Ascending aorta (tissue), 2 donors: Measurements from ENCODE around the gene PLIN3. TPM values are rescaled to one million over a fixed set of nuclear protein-coding genes. Genes with fewer than 3 reads are reported as not detected.
"Not testable (repeated sequence)": the region's sequence is repeated elsewhere in the genome, so short reads cannot be mapped to it uniquely, and the experiment has no call there.

Source experiments
- DNase-seq, 2 donors: peaks; one replicate each; pipeline ENCODE4 v3.0.0-alpha.2; 2019; ENCODE audit warnings: low spot score in 2 of 2
- H3K27ac ChIP-seq, 2 donors: fragments of 200-600 bp; sonication (generic); one replicate each; pipeline ENCODE4 v1.5.1; 2016 to 2017; ENCODE audit warnings: mild to moderate bottlenecking in 1 of 2
- H3K27me3 ChIP-seq: fragments of 200-600 bp; sonication (generic); one replicate; pipeline ENCODE4 v1.5.1; 2017
- H3K36me3 ChIP-seq, 2 donors: fragments of 200-600 bp; sonication (generic); one replicate each; pipeline ENCODE4 v1.5.1; 2016
- H3K4me1 ChIP-seq, 2 donors: fragments of 200-600 bp; sonication (generic); one replicate each; pipeline ENCODE4 v1.5.1; 2016 to 2017; ENCODE audit warnings: mild to moderate bottlenecking in 1 of 2
- H3K4me3 ChIP-seq, 2 donors: fragments of 200-600 bp; sonication (generic); one replicate each; pipeline ENCODE4 v1.5.1; 2016 to 2017; ENCODE audit warnings: mild to moderate bottlenecking in 1 of 2
- H3K9me3 ChIP-seq, 2 donors: fragments of 200-600 bp; sonication (generic); one replicate each; pipeline ENCODE4 v1.5.1; 2016
- intact Hi-C: fragments of 100-400 bp; cut with DNase I; formaldehyde crosslinking; loops from one replicate; pipeline ENCODE4 v1.15.1; 2023
- total RNA-seq: library from RNA; depleted of rRNA; stranded (reverse); fragments of >200 nt; gene quantifications from one replicate; pipeline ENCODE4 v1.1.0, GENCODE V29; 2016
- TF ChIP-seq, protein P1 (sequence below), 3 experiments: fragments of 200-600 bp in 2 of 3; fragments of 450-650 bp in 1 of 3; sonication (generic) in 2 of 3; IDR thresholded peaks; one replicate each; pipeline ENCODE4 v1.5.1; 2016 to 2019; ENCODE audit warnings: antibody characterized with exemption in 3 of 3, mild to moderate bottlenecking in 1 of 3, moderate library complexity in 1 of 3

PLIN3 gene
- total RNA-seq, 1 donor from 2014 or later = 84.3 TPM

DNA sequence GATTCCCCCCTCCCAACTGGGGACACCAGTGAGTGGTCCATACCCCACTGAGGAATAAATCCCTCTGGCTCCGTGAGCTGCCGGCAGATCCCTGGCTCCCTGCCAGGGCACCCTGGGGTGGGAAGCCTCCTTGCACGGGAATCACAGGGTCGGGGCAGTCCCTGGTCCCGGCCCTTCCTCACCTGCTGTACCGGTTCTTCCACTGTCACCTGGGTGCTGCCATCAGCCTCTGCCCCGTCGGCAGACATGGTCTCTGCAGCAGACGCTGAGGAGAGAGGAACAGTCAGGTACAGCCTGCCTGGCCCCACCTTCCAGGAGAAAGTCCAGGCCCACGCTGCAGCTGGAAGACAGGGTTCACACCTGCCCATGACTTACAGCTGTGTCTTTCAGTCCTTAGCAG is 6.3 kb downstream of the PLIN3 start:
- Histone ChIP-seq H3K4me1 (peaks cover 0 to 4% of the 10 kb centered on the region in 2 donors), H3K27ac (no peak overlapping the region), H3K36me3 (peaks cover 42 to 50% of the 10 kb centered on the region in 2 donors), H3K4me3 (no peak overlapping the region), H3K27me3 (no peaks in the 10 kb centered on the region), H3K9me3 (no peaks in the 10 kb centered on the region)
- DNase-seq = no peak
- intact Hi-C loops = no loop called here
- TF ChIP-seq, protein P1, sequence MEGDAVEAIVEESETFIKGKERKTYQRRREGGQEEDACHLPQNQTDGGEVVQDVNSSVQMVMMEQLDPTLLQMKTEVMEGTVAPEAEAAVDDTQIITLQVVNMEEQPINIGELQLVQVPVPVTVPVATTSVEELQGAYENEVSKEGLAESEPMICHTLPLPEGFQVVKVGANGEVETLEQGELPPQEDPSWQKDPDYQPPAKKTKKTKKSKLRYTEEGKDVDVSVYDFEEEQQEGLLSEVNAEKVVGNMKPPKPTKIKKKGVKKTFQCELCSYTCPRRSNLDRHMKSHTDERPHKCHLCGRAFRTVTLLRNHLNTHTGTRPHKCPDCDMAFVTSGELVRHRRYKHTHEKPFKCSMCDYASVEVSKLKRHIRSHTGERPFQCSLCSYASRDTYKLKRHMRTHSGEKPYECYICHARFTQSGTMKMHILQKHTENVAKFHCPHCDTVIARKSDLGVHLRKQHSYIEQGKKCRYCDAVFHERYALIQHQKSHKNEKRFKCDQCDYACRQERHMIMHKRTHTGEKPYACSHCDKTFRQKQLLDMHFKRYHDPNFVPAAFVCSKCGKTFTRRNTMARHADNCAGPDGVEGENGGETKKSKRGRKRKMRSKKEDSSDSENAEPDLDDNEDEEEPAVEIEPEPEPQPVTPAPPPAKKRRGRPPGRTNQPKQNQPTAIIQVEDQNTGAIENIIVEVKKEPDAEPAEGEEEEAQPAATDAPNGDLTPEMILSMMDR (IDR thresholded peaks at IDR 0.05) = no peak

DNA sequence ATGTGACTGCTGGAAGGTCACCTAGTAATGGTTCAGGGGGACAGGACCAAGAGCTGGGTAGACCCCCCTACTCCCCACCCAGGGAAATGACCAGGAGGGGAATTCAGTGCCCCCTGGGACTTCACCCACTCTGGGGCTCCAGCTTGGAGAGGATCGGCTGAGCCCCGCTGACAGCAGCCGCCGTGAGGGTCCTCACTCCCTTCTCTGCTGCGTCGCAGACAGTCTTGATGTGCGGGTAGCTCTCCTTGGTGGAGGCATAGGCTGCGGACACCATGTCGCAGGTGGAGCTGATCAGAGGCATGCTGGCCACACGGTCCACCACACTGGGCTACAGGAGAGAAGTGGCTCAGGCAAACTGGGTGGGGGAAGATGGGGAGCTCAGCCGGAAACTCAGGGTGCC is 7.8 kb downstream of the PLIN3 start:
- H3K4me3 ChIP-seq = no peak overlapping the region
- peaks cover 53 to 63% of the 10 kb centered on the region in 2 donors for H3K36me3 ChIP-seq
- TF ChIP-seq, protein P1 (IDR thresholded peaks at IDR 0.05) = no peak
- H3K4me1 ChIP-seq = no peaks in the 10 kb centered on the region
- H3K27me3 ChIP-seq = no peaks in the 10 kb centered on the region
- intact Hi-C loops = no loop called here
- no peak overlapping the region for H3K27ac ChIP-seq
- DNase-seq = no peak
- H3K9me3 ChIP-seq = no peaks in the 10 kb centered on the region

DNA sequence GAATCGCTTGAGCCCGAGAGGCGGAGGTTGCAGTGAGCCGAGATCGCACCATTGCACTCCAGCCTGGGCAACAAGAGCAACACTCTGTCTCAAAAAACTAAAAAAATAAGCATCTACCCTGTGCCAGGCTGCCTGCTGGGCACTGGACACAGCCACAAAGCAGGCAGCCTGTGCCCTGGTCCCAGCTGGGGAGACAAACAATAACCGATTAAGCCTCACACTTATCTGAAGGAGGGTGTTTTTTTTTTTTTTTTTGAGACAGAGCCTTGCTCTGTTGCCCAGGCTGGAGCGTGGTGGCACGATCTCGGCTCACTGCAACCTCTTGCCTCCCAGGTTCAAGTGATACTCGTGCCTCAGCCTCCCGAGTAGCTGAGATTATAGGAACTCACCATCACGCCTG is 11.0 kb downstream of the PLIN3 start:
- DNase-seq, intact Hi-C loops: not testable (repeated sequence)
- H3K36me3 ChIP-seq = peaks cover 72 to 73% of the 10 kb centered on the region in 2 donors

DNA sequence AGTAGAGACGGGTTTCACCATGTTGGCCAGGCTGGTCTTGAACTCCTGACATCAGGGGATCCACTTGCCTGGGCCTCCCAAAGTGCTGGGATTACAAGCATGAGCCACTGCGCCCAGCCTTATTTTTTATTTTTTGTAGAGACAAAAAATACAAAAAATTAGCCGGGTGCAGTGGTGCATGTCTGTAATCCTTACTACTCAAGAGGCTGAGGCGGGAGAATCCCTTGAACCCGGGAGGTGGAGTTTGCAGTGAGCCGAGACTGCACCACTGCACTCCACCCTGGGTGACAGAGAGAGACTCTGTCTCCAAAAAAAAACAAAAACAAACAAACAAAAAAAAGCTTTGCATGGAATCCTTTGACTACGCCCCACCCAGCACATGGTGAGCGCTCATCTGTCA is 14.0 kb downstream of the PLIN3 start:
- not testable (repeated sequence) for H3K27me3 ChIP-seq, DNase-seq, H3K4me3 ChIP-seq, H3K9me3 ChIP-seq, H3K27ac ChIP-seq, H3K4me1 ChIP-seq
- intact Hi-C loops = loop anchor here (5.0 kb wide), 1 partner anchor 179 kb away; no protein-coding TSS in a partner anchor
- H3K36me3 ChIP-seq = peaks cover 59 to 66% of the 10 kb centered on the region in 2 donors

More for the DNA sequence above, 11.0 kb downstream of the PLIN3 start:
- not testable (repeated sequence) for H3K4me3 ChIP-seq, H3K9me3 ChIP-seq, H3K27ac ChIP-seq, H3K27me3 ChIP-seq, H3K4me1 ChIP-seq

DNA sequence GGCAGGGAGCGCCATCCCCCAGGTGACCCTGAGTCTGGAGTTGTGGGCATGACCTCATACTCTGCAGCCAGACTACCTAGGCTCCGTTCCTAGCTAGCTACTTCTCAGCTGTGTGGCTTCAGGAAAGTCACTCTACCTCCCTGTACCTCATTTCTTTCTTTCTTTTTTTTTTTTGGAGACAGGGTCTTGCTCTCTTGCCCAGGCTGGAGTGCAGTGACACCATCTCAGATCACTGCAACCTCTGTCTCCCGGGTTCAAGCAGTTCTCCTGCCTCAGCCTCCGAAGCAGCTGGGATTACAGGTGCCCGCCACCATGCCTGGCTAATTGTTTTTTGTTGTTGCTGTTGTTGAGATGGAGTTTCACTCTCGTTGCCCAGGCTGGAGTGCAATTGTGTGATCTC is 15.0 kb downstream of the PLIN3 start:
- H3K27me3 ChIP-seq = no peaks in the 10 kb centered on the region
- H3K4me3 ChIP-seq = no peak overlapping the region
- no peaks in the 10 kb centered on the region for H3K4me1 ChIP-seq
- H3K36me3 ChIP-seq = peaks cover 60 to 65% of the 10 kb centered on the region in 2 donors
- no peak for DNase-seq
- H3K9me3 ChIP-seq = no peaks in the 10 kb centered on the region
- intact Hi-C loops = loop anchor here (5.0 kb wide), 1 partner anchor 180 kb away; no protein-coding TSS in a partner anchor
- TF ChIP-seq, protein P1 (IDR thresholded peaks at IDR 0.05) = no peak
- H3K27ac ChIP-seq = no peak overlapping the region

DNA sequence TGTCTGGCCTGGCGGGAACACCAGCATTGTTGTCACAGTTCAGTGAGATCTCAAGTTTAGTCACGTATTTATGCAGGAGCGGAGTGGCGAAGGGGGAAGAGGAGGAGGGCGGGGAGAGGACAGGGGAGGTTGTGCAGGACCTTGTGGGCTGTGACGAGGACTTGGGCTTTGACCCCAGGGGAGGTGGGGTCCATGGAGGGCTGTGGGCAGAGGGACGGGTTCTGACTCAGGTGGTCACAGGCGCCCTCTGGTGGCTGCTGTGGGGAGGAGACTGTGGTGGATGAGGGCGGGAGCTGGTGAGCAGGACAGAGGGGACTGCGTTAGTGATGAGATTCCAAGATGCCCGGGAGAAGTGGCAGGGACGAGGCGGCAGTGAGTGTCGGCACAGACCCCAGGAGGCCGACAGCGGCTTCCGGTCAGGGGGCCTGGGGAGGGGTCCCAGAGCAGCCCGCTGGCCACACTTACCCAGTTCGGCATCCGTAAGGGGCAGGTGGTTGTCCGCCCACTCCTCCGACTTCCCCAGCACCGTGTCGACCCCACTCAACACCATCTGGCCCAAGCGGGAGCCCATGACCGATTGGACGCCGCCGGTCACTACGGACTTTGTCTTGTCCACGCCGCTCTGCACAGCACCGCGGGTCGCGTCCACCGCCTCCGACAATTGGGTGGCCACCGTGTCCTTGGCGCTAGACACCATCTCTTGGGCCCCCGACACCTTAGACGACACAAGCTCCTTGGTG is 15.7 kb downstream of the PLIN3 start:
- Histone ChIP-seq H3K27ac (no peak overlapping the region), H3K9me3 (no peaks in the 10 kb centered on the region), H3K4me1 (no peaks in the 10 kb centered on the region), H3K27me3 (no peaks in the 10 kb centered on the region), H3K36me3 (peaks cover 58 to 65% of the 10 kb centered on the region in 2 donors), H3K4me3 (no peak overlapping the region)
- peak in 1 of 2 donors; percentile 83 for DNase-seq
- TF ChIP-seq, protein P1 (IDR thresholded peaks at IDR 0.05) = peak; percentile 88 to 90 (median 89)
- intact Hi-C loops = loop anchor here (1.0 to 5.0 kb wide), 2 partner anchors 42 to 181 kb away; no protein-coding TSS in a partner anchor
